Loucy (cell line): ENCODE measurements around the gene SUFU.

Source experiments
- CTCF ChIP-seq: fragments of 200-600 bp; sonication (generic); conservative IDR thresholded peaks from 2 replicates; pipeline ENCODE4 v1.5.1; 2014; ENCODE audit warnings: mild to moderate bottlenecking, antibody characterized with exemption, low read length
- EZH2phosphoT487 ChIP-seq: fragments of 200-600 bp; IDR thresholded peaks from 2 replicates; pipeline ENCODE4 v1.6.1; 2018; ENCODE audit warnings: antibody characterized with exemption, mild to moderate bottlenecking, moderate library complexity, borderline replicate concordance

- TF ChIP-seq CTCF (no peak), EZH2phosphoT487 (no peak)
These were observed 157.3 kb downstream of the SUFU start for GRCh38 chr10:102660888-102661657.
